GM12874 (cell line): ENCODE results near the gene IL1RN.

Experiments used
- TF ChIP-seq, protein P1 (sequence below): IDR thresholded peaks from 2 replicates; pipeline ENCODE4 v1.5.1; 2011; ENCODE audit warnings: low read depth, mild to moderate bottlenecking, control low read depth, low read length, moderate library complexity; ENCODE audit not compliant: insufficient read depth

Gene IL1RN

DNA sequence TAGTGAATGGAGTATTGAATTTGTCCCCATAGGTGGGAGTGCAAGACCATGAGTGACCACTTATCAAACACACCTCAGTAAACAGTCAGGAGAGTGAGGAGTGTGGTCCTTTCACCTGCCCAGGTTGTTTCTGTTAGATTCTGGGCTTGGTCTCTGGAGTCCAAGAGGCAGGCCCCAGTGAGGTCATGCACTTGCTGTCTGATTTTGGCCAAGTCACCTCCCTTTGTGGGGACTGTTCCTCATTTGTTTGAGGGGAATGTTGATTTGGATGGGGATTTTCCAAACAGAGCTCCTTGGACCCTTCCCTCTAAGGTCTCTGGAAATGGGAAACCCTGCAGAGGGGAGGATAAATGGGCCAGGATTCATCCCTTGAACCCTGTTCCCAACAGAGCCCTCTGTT lies 7.3 kb downstream of the IL1RN start:
- TF ChIP-seq, protein P1, sequence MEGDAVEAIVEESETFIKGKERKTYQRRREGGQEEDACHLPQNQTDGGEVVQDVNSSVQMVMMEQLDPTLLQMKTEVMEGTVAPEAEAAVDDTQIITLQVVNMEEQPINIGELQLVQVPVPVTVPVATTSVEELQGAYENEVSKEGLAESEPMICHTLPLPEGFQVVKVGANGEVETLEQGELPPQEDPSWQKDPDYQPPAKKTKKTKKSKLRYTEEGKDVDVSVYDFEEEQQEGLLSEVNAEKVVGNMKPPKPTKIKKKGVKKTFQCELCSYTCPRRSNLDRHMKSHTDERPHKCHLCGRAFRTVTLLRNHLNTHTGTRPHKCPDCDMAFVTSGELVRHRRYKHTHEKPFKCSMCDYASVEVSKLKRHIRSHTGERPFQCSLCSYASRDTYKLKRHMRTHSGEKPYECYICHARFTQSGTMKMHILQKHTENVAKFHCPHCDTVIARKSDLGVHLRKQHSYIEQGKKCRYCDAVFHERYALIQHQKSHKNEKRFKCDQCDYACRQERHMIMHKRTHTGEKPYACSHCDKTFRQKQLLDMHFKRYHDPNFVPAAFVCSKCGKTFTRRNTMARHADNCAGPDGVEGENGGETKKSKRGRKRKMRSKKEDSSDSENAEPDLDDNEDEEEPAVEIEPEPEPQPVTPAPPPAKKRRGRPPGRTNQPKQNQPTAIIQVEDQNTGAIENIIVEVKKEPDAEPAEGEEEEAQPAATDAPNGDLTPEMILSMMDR, result no peak

DNA sequence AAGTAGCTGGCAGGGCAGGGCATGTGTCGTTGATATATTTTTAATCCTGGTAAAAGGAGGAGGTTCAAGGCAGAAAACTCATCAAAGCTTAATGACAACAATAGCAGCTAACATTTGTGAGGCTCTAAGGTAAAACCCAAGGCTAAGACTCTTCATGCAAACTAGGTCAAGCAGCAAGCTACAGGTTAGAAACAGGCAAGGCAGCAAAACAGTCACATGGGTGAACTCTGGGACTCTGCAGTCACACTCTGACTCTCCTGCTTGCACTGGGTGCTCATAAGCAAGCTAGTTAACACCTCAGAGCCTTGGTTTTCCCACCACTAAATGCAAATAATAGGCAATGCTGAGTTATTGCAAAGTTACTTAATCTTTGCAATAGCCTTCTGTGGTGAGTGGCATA lies 7.9 kb downstream of the IL1RN start:
- TF ChIP-seq, protein P1, result no peak

DNA sequence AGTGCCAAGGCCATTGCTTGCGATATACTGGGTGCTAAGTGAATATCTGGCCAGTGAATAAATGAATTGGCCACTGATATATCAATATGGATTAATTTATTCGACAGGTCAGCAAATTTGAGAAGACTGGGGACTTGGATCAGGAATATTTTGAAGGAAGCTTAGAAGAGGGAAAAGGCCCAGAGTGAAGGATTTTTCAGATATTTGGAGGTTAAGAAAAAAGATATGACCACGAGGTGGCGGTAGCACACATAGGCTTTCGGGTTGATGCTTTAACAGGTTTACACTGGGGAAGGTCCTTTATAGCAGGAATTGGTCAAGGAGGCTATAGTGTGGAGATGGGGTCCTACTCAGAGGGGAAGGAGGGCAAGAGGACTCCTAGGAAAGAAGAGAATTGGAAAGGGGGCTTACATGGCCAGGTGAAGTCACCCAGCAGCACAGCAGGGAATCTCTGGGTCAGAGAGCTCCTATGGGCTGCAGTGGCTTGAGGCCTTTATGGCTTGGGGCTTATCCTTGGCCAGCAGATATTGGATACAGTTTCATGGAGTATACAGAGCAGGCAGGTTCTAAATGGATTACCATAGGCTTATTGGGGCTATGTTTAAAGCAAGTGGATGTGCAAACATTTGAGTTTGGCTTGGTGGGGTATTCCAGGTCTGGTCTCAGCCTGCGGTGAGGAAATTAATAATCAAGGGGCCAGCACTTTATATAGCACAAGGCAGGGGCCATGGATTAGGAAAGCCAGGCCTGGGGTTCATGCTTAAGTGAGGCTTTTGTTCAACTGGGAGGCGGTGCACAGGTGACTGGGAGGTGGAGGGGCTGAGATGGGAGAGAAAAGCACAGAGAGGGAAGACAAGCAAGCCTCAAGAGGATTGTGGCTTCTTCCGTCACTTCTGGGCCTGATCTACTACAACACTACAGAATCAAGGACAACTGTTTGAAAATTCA lies 9.7 kb downstream of the IL1RN start:
- TF ChIP-seq, protein P1, result peak; percentile 66

- TF ChIP-seq, protein P1, result no peak
Observed at GRCh38 chr2:113137827-113138226, 10.4 kb downstream of the IL1RN start.

- TF ChIP-seq, protein P1, result peak; percentile 67
Observed at GRCh38 chr2:113138428-113139322, 11.3 kb downstream of the IL1RN start.

GRCh38 chr2:113141451-113141850 lies 14.1 kb downstream of the IL1RN start:
- TF ChIP-seq, protein P1, result no peak

GRCh38 chr2:113142290-113142689 lies 14.9 kb downstream of the IL1RN start:
- TF ChIP-seq, protein P1, result no peak
